ENCODE data around the gene ATL2.

The ATL2 gene

GRCh38 chr2:38248707-38249106 lies 128.4 kb downstream of the ATL2 start:
- no peak overlapping the region for H3K4me3 ChIP-seq (ENCODE audit: low read depth, low read length)
- no peaks in the 10 kb centered on the region for H3K4me1 ChIP-seq (ENCODE audit: control insufficient read depth, insufficient read depth, low read length)
- ChIA-PET CTCF (interaction anchor here (0.7 to 1.1 kb wide), 3 partner anchors 25 to 689 kb away, joined by 3 to 4 read pairs (median 4); no protein-coding TSS in a partner anchor), POLR2A (interaction anchor here (0.6 kb wide), 1 partner anchor 94 kb away, joined by 3 read pairs; no protein-coding TSS in a partner anchor)
- H3K27ac ChIP-seq (ENCODE audit: extremely low read depth, low read depth, low read length), result no peak overlapping the region
- no peak for TF ChIP-seq ZNF704 (tag by site-specific recombination; IDR thresholded peaks at IDR 0.05)
- TF ChIP-seq ZNF292 (tag by site-specific recombination; IDR thresholded peaks at IDR 0.05; ENCODE audit: borderline replicate concordance, low read depth), result no peak
- TF ChIP-seq ZNF274 (IDR thresholded peaks at IDR 0.05; ENCODE audit: low read length), result no peak
- TF ChIP-seq ZNF274 (tag by site-specific recombination; IDR thresholded peaks at IDR 0.05; ENCODE audit: borderline replicate concordance), result no peak
- TF ChIP-seq ZNF140 (tag by site-specific recombination; IDR thresholded peaks at IDR 0.05), result no peak
- no peak for TF ChIP-seq ZNF571 (tag by site-specific recombination; IDR thresholded peaks at IDR 0.05)
- no peak for TF ChIP-seq ZNF426 (tag by site-specific recombination; IDR thresholded peaks at IDR 0.05)
- no peak for TF ChIP-seq ZBTB7A (tag by site-specific recombination; IDR thresholded peaks at IDR 0.05; ENCODE audit: low read depth)
- no peak for TF ChIP-seq PRDM2 (tag by site-specific recombination; IDR thresholded peaks at IDR 0.05; ENCODE audit: borderline replicate concordance)
- no peak for TF ChIP-seq FEZF1 (tag by site-specific recombination; IDR thresholded peaks at IDR 0.05)
- TF ChIP-seq ZNF521 (tag by site-specific recombination; IDR thresholded peaks at IDR 0.05), result no peak
- no peak for TF ChIP-seq ZNF148 (tag by site-specific recombination; IDR thresholded peaks at IDR 0.05; ENCODE audit: borderline replicate concordance)
- TF ChIP-seq ZBTB20 (tag by site-specific recombination; IDR thresholded peaks at IDR 0.05), result no peak
- no peaks in the 10 kb centered on the region for H3K36me3 ChIP-seq (ENCODE audit: control insufficient read depth in 2 of 2, insufficient read depth in 1 of 2, low read length in 2 of 2)
- H3K9me3 ChIP-seq (ENCODE audit: control insufficient read depth, insufficient read depth, low read depth, low read length), result no peaks in the 10 kb centered on the region

- Histone ChIP-seq H3K4me1 (ENCODE audit: control insufficient read depth, insufficient read depth, low read length) (no peaks in the 10 kb centered on the region), H3K4me3 (ENCODE audit: low read depth, low read length) (no peak overlapping the region), H3K27ac (ENCODE audit: extremely low read depth, low read depth, low read length) (no peak overlapping the region), H3K36me3 (ENCODE audit: control insufficient read depth in 2 of 2, insufficient read depth in 1 of 2, low read length in 2 of 2) (no peaks in the 10 kb centered on the region), H3K9me3 (ENCODE audit: control insufficient read depth, insufficient read depth, low read depth, low read length) (no peaks in the 10 kb centered on the region)
- POLR2A ChIA-PET, result interaction anchor here (0.6 kb wide), 1 partner anchor 94 kb away, joined by 3 read pairs; no protein-coding TSS in a partner anchor
- CTCF ChIA-PET, result interaction anchor here (0.6 to 1.1 kb wide), 2 partner anchors 15 to 25 kb away, joined by 3 to 4 read pairs; no protein-coding TSS in a partner anchor
- TF ChIP-seq ZNF248 (tag by site-specific recombination; IDR thresholded peaks at IDR 0.05), result no peak
- no peak for TF ChIP-seq ZNF473 (tag by site-specific recombination; IDR thresholded peaks at IDR 0.05)
- no peak for TF ChIP-seq ZNF670 (tag by site-specific recombination; IDR thresholded peaks at IDR 0.05; ENCODE audit: low read depth)
- no peak for TF ChIP-seq KLF17 (tag by site-specific recombination; IDR thresholded peaks at IDR 0.05)
- TF ChIP-seq GLIS2 (tag by site-specific recombination; IDR thresholded peaks at IDR 0.05), result no peak
- no peak for TF ChIP-seq ZBTB48 (tag by site-specific recombination; IDR thresholded peaks at IDR 0.05)
- no peak for TF ChIP-seq ZNF174 (tag by site-specific recombination; IDR thresholded peaks at IDR 0.05)
- no peak for TF ChIP-seq ZNF221 (tag by site-specific recombination; IDR thresholded peaks at IDR 0.05; ENCODE audit: borderline replicate concordance)
- no peak for TF ChIP-seq ZSCAN23 (tag by site-specific recombination; IDR thresholded peaks at IDR 0.05)
- TF ChIP-seq ZNF416 (tag by site-specific recombination; IDR thresholded peaks at IDR 0.05), result no peak
- TF ChIP-seq HOXD13 (CRISPR knock-in tag; IDR thresholded peaks at IDR 0.05; ENCODE audit: borderline replicate concordance), result no peak
- TF ChIP-seq KLF9 (tag by site-specific recombination; IDR thresholded peaks at IDR 0.05; ENCODE audit: low read depth), result no peak
- TF ChIP-seq ZNF2 (tag by site-specific recombination; IDR thresholded peaks at IDR 0.05), result no peak
- TF ChIP-seq SCRT2 (tag by site-specific recombination; IDR thresholded peaks at IDR 0.05), result no peak
These were observed 128.8 kb downstream of the ATL2 start for GRCh38 chr2:38248255-38248654.

Measured in HEK293 (cell line).